Esophagus squamous epithelium (tissue), 4 donors: ENCODE data around the gene RUFY3.

Experiments used
- POLR2A ChIP-seq, 4 donors: fragments of 450-650 bp; IDR thresholded peaks; one replicate each; pipeline ENCODE4 v1.6.1; 2017; ENCODE audit warnings: antibody characterized with exemption in 4 of 4, mild to moderate bottlenecking in 4 of 4, moderate library complexity in 3 of 4
- TF ChIP-seq, protein P1 (sequence below), 6 experiments: fragments of 450-650 bp in 4 of 6; fragments of 200-600 bp in 2 of 6; sonication (generic) in 2 of 6; IDR thresholded peaks; one replicate each; pipeline ENCODE4 v1.5.1; 2016 to 2019; ENCODE audit warnings: antibody characterized with exemption in 6 of 6, mild to moderate bottlenecking in 4 of 6, moderate library complexity in 4 of 6

DNA sequence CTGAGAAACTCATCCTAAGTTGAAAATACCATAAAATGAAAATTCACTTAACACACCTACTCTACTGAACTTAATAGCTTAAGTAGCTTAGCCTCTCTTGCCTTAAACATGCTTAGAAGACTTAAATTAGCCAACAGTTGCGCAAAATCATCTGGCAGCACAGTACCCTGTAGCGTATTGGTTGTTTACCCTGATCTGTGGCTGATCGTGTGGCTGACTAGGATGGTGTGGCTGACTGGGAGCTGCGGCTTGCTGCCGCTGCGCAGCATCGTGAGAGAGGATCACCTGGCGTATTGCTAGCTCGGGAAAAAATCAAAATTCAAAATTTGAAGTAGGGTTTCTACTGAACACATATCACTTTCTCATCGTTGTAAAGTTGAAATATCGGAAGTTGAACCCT is 6.3 kb downstream of the RUFY3 start:
- TF ChIP-seq, protein P1, sequence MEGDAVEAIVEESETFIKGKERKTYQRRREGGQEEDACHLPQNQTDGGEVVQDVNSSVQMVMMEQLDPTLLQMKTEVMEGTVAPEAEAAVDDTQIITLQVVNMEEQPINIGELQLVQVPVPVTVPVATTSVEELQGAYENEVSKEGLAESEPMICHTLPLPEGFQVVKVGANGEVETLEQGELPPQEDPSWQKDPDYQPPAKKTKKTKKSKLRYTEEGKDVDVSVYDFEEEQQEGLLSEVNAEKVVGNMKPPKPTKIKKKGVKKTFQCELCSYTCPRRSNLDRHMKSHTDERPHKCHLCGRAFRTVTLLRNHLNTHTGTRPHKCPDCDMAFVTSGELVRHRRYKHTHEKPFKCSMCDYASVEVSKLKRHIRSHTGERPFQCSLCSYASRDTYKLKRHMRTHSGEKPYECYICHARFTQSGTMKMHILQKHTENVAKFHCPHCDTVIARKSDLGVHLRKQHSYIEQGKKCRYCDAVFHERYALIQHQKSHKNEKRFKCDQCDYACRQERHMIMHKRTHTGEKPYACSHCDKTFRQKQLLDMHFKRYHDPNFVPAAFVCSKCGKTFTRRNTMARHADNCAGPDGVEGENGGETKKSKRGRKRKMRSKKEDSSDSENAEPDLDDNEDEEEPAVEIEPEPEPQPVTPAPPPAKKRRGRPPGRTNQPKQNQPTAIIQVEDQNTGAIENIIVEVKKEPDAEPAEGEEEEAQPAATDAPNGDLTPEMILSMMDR (IDR thresholded peaks at IDR 0.05), result no peak
- no peak for TF ChIP-seq POLR2A (IDR thresholded peaks at IDR 0.05)
